ENCODE results near the gene PPP2R2B.

Gene PPP2R2B

GRCh38 chr5:146660376-146660960, 218.1 kb downstream of the PPP2R2B start:
- Histone ChIP-seq H3K27ac (ENCODE audit: low read length) (no peak overlapping the region), H3K27me3 (ENCODE audit: low read depth, low read length) (no peaks in the 10 kb centered on the region), H3K4me1 (ENCODE audit: control insufficient read depth in 1 of 2, insufficient read depth in 2 of 2, low read length in 2 of 2) (no peaks in the 10 kb centered on the region), H3K4me3 (ENCODE audit: low read depth in 1 of 2, low read length in 2 of 2) (no peak overlapping the region), H3K9me3 (ENCODE audit: control insufficient read depth in 1 of 2, low read length in 2 of 2) (no peaks in the 10 kb centered on the region), H3K36me3 (ENCODE audit: control insufficient read depth in 1 of 2, insufficient read depth in 2 of 2, low read length in 2 of 2) (no peaks in the 10 kb centered on the region)

GRCh38 chr5:146659961-146660360, 218.6 kb downstream of the PPP2R2B start:
- H3K36me3 ChIP-seq (ENCODE audit: control insufficient read depth in 1 of 2, insufficient read depth in 2 of 2, low read length in 2 of 2), result no peaks in the 10 kb centered on the region
- no peaks in the 10 kb centered on the region for H3K27me3 ChIP-seq (ENCODE audit: low read depth, low read length)
- H3K27ac ChIP-seq (ENCODE audit: low read length), result no peak overlapping the region
- no peaks in the 10 kb centered on the region for H3K9me3 ChIP-seq (ENCODE audit: control insufficient read depth in 1 of 2, low read length in 2 of 2)
- no peaks in the 10 kb centered on the region for H3K4me1 ChIP-seq (ENCODE audit: control insufficient read depth in 1 of 2, insufficient read depth in 2 of 2, low read length in 2 of 2)
- no peak overlapping the region for H3K4me3 ChIP-seq (ENCODE audit: low read depth in 1 of 2, low read length in 2 of 2)

DNA sequence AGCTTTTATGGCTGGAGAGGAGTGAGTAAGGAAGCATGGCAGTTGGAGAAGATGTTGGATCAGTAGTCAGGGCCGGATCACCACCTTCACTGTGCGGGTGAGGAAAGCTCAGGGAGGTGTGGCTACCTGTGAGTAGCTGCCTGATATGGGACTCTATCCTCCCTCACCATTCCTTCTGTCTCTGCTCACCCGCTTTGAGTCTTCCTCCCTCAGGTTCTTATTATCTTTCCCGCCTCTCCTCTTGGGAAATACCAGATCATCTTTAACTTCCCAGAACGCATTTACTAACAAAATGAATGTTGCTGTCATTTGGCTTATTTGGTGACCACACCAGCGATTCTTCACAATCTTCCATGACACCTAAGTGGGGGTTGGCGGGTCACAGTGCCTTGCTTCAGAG, 221.9 kb downstream of the PPP2R2B start:
- no peaks in the 10 kb centered on the region for H3K9me3 ChIP-seq (ENCODE audit: control insufficient read depth in 1 of 2, low read length in 2 of 2)

DNA sequence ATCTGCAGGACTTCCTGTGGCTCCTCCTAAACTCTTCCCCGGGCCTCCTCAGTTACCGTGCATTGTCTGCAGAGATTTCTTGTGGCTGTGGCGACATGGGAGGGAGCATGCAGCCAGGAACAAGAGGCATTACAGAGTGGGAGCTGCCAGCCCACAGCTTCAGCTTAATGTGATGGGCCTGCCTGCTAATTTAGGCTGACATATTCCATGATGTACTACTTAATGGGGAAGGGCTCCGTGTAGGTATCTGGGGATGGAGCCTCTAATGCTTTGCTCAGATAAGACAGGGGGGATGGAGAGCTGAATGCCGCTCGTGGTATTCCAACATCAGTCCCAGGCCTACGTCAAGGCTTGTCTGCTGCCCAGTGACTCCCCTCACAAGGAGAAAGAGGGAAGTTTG, 225.0 kb downstream of the PPP2R2B start:
- Histone ChIP-seq H3K4me3 (ENCODE audit: low read depth in 1 of 2, low read length in 2 of 2) (no peak overlapping the region), H3K9me3 (ENCODE audit: control insufficient read depth in 1 of 2, low read length in 2 of 2) (no peaks in the 10 kb centered on the region), H3K36me3 (ENCODE audit: control insufficient read depth in 1 of 2, insufficient read depth in 2 of 2, low read length in 2 of 2) (no peaks in the 10 kb centered on the region), H3K4me1 (ENCODE audit: control insufficient read depth in 1 of 2, insufficient read depth in 2 of 2, low read length in 2 of 2) (no peaks in the 10 kb centered on the region), H3K27ac (ENCODE audit: low read length) (no peak overlapping the region), H3K27me3 (ENCODE audit: low read depth, low read length) (no peaks in the 10 kb centered on the region)

More for the DNA sequence above, 221.9 kb downstream of the PPP2R2B start:
- no peak overlapping the region for H3K27ac ChIP-seq (ENCODE audit: low read length)
- no peaks in the 10 kb centered on the region for H3K4me1 ChIP-seq (ENCODE audit: control insufficient read depth in 1 of 2, insufficient read depth in 2 of 2, low read length in 2 of 2)
- H3K27me3 ChIP-seq (ENCODE audit: low read depth, low read length), result no peaks in the 10 kb centered on the region
- no peak overlapping the region for H3K4me3 ChIP-seq (ENCODE audit: low read depth in 1 of 2, low read length in 2 of 2)
- no peaks in the 10 kb centered on the region for H3K36me3 ChIP-seq (ENCODE audit: control insufficient read depth in 1 of 2, insufficient read depth in 2 of 2, low read length in 2 of 2)

DNA sequence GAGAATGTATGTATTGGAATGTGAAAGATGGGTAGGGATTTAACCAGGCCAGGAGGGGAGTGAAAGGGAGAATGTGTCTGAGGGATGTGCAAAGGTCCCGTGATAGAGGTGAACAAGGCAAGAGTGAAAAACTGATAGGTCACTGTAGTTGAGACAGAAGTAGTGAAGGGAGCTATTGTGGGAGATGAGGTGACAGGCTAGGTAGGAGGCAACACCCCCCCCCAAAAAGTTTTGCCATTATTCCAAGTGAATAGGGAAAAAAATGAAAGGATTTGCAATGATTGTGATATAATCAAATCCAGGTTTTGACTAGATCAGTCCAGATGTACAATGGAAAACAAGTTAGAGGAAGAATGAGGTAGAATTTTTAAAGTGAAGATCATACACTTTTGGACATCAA, 226.0 kb downstream of the PPP2R2B start:
- Histone ChIP-seq H3K27me3 (ENCODE audit: low read depth, low read length) (no peaks in the 10 kb centered on the region), H3K4me3 (ENCODE audit: low read depth in 1 of 2, low read length in 2 of 2) (no peak overlapping the region), H3K9me3 (ENCODE audit: control insufficient read depth in 1 of 2, low read length in 2 of 2) (no peaks in the 10 kb centered on the region), H3K27ac (ENCODE audit: low read length) (no peak overlapping the region), H3K36me3 (ENCODE audit: control insufficient read depth in 1 of 2, insufficient read depth in 2 of 2, low read length in 2 of 2) (no peaks in the 10 kb centered on the region), H3K4me1 (ENCODE audit: control insufficient read depth in 1 of 2, insufficient read depth in 2 of 2, low read length in 2 of 2) (no peaks in the 10 kb centered on the region)

- H3K4me1 ChIP-seq (ENCODE audit: control insufficient read depth in 1 of 2, insufficient read depth in 2 of 2, low read length in 2 of 2), result no peaks in the 10 kb centered on the region
- no peaks in the 10 kb centered on the region for H3K27me3 ChIP-seq (ENCODE audit: low read depth, low read length)
- H3K9me3 ChIP-seq (ENCODE audit: control insufficient read depth in 1 of 2, low read length in 2 of 2), result no peaks in the 10 kb centered on the region
- H3K4me3 ChIP-seq (ENCODE audit: low read depth in 1 of 2, low read length in 2 of 2), result no peak overlapping the region
- no peak overlapping the region for H3K27ac ChIP-seq (ENCODE audit: low read length)
- no peaks in the 10 kb centered on the region for H3K36me3 ChIP-seq (ENCODE audit: control insufficient read depth in 1 of 2, insufficient read depth in 2 of 2, low read length in 2 of 2)
These were observed 230.8 kb downstream of the PPP2R2B start for GRCh38 chr5:146647656-146648199.

DNA sequence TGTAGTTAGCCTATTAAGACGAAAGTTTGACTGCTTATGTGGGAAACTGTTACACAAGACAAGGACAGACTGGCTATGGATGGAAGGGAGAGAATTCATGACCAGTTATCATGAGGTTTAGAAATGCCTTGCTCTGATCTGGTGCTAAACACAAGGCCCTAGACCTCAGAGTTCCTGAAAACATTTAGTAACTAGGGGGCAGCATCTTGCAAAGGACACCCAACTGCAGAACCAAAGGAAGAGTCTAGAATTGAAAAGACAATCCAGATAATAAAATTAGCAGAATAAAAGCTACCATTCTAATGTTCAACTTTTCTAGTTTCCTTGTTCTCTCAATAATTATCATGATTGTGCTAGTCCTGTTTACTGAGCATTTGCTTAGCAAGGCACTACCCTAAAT, 232.1 kb downstream of the PPP2R2B start:
- Histone ChIP-seq H3K4me3 (ENCODE audit: low read depth in 1 of 2, low read length in 2 of 2) (no peak overlapping the region), H3K27ac (ENCODE audit: low read length) (no peak overlapping the region), H3K4me1 (ENCODE audit: control insufficient read depth in 1 of 2, insufficient read depth in 2 of 2, low read length in 2 of 2) (no peaks in the 10 kb centered on the region), H3K36me3 (ENCODE audit: control insufficient read depth in 1 of 2, insufficient read depth in 2 of 2, low read length in 2 of 2) (no peaks in the 10 kb centered on the region), H3K27me3 (ENCODE audit: low read depth, low read length) (no peaks in the 10 kb centered on the region), H3K9me3 (ENCODE audit: control insufficient read depth in 1 of 2, low read length in 2 of 2) (no peaks in the 10 kb centered on the region)

DNA sequence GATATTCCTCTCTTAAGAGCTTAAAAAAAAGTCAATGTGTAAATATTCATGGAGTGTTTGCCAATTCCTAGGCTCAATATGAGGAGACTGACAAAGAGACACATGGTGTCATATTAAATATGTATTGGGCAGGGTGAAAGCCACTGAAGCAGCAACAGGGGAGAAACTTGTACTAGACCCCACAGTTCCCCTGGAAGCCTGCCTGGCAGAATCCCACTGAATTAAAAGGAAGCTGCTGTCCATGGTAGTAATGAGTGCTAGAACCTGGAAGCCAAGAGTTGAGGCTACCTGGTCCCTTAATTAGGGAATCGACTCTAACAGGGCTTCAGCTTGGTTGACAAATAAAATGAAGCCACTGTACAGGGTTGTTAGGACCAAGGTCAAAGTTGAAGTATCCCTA, 233.2 kb downstream of the PPP2R2B start:
- H3K4me3 ChIP-seq (ENCODE audit: low read depth in 1 of 2, low read length in 2 of 2), result no peak overlapping the region
- H3K27me3 ChIP-seq (ENCODE audit: low read depth, low read length), result no peaks in the 10 kb centered on the region
- no peaks in the 10 kb centered on the region for H3K9me3 ChIP-seq (ENCODE audit: control insufficient read depth in 1 of 2, low read length in 2 of 2)
- no peak overlapping the region for H3K27ac ChIP-seq (ENCODE audit: low read length)
- H3K4me1 ChIP-seq (ENCODE audit: control insufficient read depth in 1 of 2, insufficient read depth in 2 of 2, low read length in 2 of 2), result no peaks in the 10 kb centered on the region
- H3K36me3 ChIP-seq (ENCODE audit: control insufficient read depth in 1 of 2, insufficient read depth in 2 of 2, low read length in 2 of 2), result no peaks in the 10 kb centered on the region

DNA sequence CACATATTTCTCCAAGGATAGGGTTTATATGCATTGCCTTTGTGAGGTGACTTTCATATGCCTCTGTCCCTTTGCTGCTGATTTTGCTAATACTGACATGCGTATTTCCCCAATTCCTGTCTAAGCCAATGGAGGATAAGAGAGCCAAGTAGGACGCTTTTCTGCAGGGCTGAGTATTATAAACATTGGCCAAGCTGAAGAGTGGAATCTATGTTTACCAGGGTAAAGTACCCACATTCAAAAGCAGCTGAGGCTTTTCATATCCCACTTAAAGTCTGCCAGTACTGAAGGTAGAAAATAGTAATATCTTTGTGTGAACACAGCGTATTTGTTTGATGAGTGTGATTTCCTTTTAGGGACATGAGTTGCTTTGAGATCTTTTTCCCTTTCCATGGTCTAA, 233.7 kb downstream of the PPP2R2B start:
- no peak overlapping the region for H3K4me3 ChIP-seq (ENCODE audit: low read depth in 1 of 2, low read length in 2 of 2)
- H3K4me1 ChIP-seq (ENCODE audit: control insufficient read depth in 1 of 2, insufficient read depth in 2 of 2, low read length in 2 of 2), result no peaks in the 10 kb centered on the region
- H3K27me3 ChIP-seq (ENCODE audit: low read depth, low read length), result no peaks in the 10 kb centered on the region
- no peaks in the 10 kb centered on the region for H3K9me3 ChIP-seq (ENCODE audit: control insufficient read depth in 1 of 2, low read length in 2 of 2)
- no peaks in the 10 kb centered on the region for H3K36me3 ChIP-seq (ENCODE audit: control insufficient read depth in 1 of 2, insufficient read depth in 2 of 2, low read length in 2 of 2)
- H3K27ac ChIP-seq (ENCODE audit: low read length), result no peak overlapping the region

- Histone ChIP-seq H3K27me3 (ENCODE audit: low read depth, low read length) (no peaks in the 10 kb centered on the region), H3K36me3 (ENCODE audit: control insufficient read depth in 1 of 2, insufficient read depth in 2 of 2, low read length in 2 of 2) (no peaks in the 10 kb centered on the region), H3K4me1 (ENCODE audit: control insufficient read depth in 1 of 2, insufficient read depth in 2 of 2, low read length in 2 of 2) (no peaks in the 10 kb centered on the region), H3K4me3 (ENCODE audit: low read depth in 1 of 2, low read length in 2 of 2) (no peak overlapping the region), H3K9me3 (ENCODE audit: control insufficient read depth in 1 of 2, low read length in 2 of 2) (no peaks in the 10 kb centered on the region), H3K27ac (ENCODE audit: low read length) (no peak overlapping the region)
These were observed 234.8 kb downstream of the PPP2R2B start for GRCh38 chr5:146643776-146644175.

DNA sequence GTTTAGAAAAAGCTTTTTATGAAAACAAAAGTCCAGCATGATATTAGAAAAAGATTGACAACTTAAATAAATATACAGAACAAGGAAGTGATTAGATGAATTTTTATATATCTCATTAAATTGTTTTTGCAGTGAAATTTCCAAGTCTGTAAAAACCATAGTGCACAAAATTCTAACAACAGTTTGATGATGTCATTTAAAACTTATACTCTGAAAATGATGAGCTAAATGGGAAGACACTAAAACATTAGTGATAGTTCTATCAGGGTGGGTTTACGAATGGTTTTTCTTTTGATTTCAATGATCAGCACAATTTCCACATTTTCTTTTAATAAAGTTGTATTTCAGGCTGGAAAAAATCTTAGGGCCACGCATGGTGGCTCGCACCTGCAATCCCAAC, 236.1 kb downstream of the PPP2R2B start:
- H3K36me3 ChIP-seq (ENCODE audit: control insufficient read depth in 1 of 2, insufficient read depth in 2 of 2, low read length in 2 of 2), result no peaks in the 10 kb centered on the region
- no peaks in the 10 kb centered on the region for H3K9me3 ChIP-seq (ENCODE audit: control insufficient read depth in 1 of 2, low read length in 2 of 2)
- H3K27ac ChIP-seq (ENCODE audit: low read length), result no peak overlapping the region
- no peak overlapping the region for H3K4me3 ChIP-seq (ENCODE audit: low read depth in 1 of 2, low read length in 2 of 2)
- no peaks in the 10 kb centered on the region for H3K27me3 ChIP-seq (ENCODE audit: low read depth, low read length)
- no peaks in the 10 kb centered on the region for H3K4me1 ChIP-seq (ENCODE audit: control insufficient read depth in 1 of 2, insufficient read depth in 2 of 2, low read length in 2 of 2)

DNA sequence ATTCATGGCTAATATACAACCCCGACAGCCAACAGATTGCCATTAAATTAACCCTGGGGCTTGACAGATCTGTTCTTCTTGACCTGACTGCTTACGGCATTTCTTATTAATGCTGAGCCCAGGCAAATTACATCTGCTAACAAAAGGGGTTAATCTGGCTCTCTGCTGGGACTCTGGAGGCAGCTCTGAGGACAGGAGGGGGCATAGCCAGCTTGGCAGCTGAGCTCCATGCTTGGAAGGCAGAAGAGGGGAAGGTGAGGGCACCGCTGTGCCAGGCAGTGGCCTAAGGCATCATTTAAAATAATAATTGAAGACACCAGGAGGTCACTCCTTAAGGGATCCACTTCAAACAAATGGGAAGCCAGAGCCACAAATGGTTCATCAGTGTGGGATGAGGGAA, 236.6 kb downstream of the PPP2R2B start:
- Histone ChIP-seq H3K27ac (ENCODE audit: low read length) (no peak overlapping the region), H3K27me3 (ENCODE audit: low read depth, low read length) (no peaks in the 10 kb centered on the region), H3K36me3 (ENCODE audit: control insufficient read depth in 1 of 2, insufficient read depth in 2 of 2, low read length in 2 of 2) (no peaks in the 10 kb centered on the region), H3K9me3 (ENCODE audit: control insufficient read depth in 1 of 2, low read length in 2 of 2) (no peaks in the 10 kb centered on the region), H3K4me1 (ENCODE audit: control insufficient read depth in 1 of 2, insufficient read depth in 2 of 2, low read length in 2 of 2) (no peaks in the 10 kb centered on the region), H3K4me3 (ENCODE audit: low read depth in 1 of 2, low read length in 2 of 2) (no peak overlapping the region)

Measured in muscle layer of duodenum (tissue), 2 donors.